Measurements from ENCODE around the gene RGS14.

RGS14 gene

DNA sequence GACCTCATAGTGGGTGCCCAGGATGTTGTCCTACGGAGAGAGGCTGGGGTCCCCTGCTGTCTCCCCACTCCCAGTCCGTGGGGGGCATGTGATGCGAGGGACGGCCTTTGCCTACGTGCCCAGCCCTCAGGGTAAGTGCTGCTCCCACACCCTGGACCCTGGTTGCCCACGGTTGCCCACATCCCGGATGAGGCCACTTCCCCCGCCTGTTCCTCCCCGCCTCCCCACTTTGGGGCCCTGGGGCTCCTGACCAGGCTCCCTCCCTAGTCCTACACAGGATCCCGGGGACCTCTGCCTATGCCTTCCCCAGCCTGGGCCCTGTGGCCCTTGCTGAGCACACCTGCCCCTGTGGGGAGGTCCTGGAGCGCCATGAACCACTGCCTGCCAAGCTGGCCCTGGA is 28.0 kb downstream of the RGS14 start:
- Histone ChIP-seq H3K27me3 (replicated peaks; ENCODE audit: insufficient read depth, low read length) (peaks cover 45% of the 10 kb centered on the region), H3K9me3 (replicated peaks; ENCODE audit: insufficient read depth, low read length) (no peaks in the 10 kb centered on the region), H3F3A (ENCODE audit: insufficient read depth, low read length) (no peaks in the 10 kb centered on the region), H3K9me2 (replicated peaks; ENCODE audit: insufficient read depth, low read length) (no peaks in the 10 kb centered on the region), H3K79me2 (ENCODE audit: low read length) (no peaks in the 10 kb centered on the region), H3K27ac (ENCODE audit: low read length) (no peak overlapping the region), H3K4me1 (ENCODE audit: low read length) (no peaks in the 10 kb centered on the region), H4K20me1 (ENCODE audit: insufficient read depth, low read length) (no peaks in the 10 kb centered on the region), H3K4me3 (ENCODE audit: low read length) (no peak overlapping the region), H2AFZ (ENCODE audit: low read length) (no peak overlapping the region), H3K4me2 (ENCODE audit: low read depth, low read length) (no peak overlapping the region), H3K36me3 (replicated peaks; ENCODE audit: insufficient read depth, low read length) (no peaks in the 10 kb centered on the region), H3K9ac (ENCODE audit: low read length) (no peak overlapping the region)
- TF ChIP-seq EZH2phosphoT487 (IDR thresholded peaks at IDR 0.05; ENCODE audit: low read length) (no peak), EZH2 (optimal IDR thresholded peaks at IDR 0.05; ENCODE audit: low read depth, low read length) (no peak)
- TF ChIP-seq, protein P1, sequence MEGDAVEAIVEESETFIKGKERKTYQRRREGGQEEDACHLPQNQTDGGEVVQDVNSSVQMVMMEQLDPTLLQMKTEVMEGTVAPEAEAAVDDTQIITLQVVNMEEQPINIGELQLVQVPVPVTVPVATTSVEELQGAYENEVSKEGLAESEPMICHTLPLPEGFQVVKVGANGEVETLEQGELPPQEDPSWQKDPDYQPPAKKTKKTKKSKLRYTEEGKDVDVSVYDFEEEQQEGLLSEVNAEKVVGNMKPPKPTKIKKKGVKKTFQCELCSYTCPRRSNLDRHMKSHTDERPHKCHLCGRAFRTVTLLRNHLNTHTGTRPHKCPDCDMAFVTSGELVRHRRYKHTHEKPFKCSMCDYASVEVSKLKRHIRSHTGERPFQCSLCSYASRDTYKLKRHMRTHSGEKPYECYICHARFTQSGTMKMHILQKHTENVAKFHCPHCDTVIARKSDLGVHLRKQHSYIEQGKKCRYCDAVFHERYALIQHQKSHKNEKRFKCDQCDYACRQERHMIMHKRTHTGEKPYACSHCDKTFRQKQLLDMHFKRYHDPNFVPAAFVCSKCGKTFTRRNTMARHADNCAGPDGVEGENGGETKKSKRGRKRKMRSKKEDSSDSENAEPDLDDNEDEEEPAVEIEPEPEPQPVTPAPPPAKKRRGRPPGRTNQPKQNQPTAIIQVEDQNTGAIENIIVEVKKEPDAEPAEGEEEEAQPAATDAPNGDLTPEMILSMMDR (IDR thresholded peaks at IDR 0.05; ENCODE audit: low read length) = no peak
- no peak for DNase-seq

DNA sequence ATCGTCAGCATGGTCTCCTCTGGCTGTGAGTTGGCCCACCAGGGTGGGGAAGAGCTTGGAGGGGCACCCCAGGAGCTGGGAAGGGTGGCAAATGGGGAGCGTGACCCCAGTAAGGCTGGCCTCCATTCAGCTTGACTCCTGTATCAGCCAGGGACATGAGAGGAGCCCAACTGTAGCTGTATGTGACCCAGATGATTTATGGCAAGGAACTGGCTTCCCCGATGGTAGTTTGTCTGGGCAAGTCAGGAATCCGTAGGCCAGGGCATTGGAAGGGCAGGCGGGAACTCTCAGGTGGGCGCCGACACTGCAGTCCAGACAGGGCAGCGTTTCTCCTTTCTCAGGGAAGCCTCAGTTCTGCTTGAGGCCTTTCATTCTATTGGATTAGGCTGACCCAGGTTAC is 28.8 kb downstream of the RGS14 start:
- H3K9ac ChIP-seq (ENCODE audit: low read length) = no peak overlapping the region
- no peak overlapping the region for H3K27ac ChIP-seq (ENCODE audit: low read length)

DNA sequence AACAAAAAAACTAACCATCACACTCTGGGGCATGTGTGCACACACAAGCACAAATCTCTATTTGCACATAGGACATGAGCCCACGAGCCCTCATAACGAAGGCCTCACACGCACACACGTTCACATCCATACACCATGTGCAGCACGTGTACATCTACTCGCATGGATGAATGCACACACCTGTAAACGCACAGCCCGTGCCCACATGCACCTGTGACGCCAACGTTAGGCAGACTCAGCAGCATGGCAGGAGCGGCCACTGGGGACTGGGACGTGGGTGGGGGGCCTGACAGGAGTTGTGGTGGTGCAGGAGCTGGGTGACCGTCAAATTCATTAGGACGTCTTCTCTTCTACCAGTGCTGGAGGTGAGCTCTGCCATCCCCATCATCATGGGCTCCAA is 29.7 kb downstream of the RGS14 start:
- H3K36me3 ChIP-seq (replicated peaks; ENCODE audit: insufficient read depth, low read length) = no peaks in the 10 kb centered on the region
- no peaks in the 10 kb centered on the region for H3K79me2 ChIP-seq (ENCODE audit: low read length)
- H4K20me1 ChIP-seq (ENCODE audit: insufficient read depth, low read length) = no peaks in the 10 kb centered on the region
- no peak for TF ChIP-seq EZH2 (optimal IDR thresholded peaks at IDR 0.05; ENCODE audit: low read depth, low read length)
- no peak overlapping the region for H3K4me3 ChIP-seq (ENCODE audit: low read length)
- no peak overlapping the region for H3K4me2 ChIP-seq (ENCODE audit: low read depth, low read length)
- no peaks in the 10 kb centered on the region for H3K9me3 ChIP-seq (replicated peaks; ENCODE audit: insufficient read depth, low read length)
- peaks cover 45% of the 10 kb centered on the region for H3K27me3 ChIP-seq (replicated peaks; ENCODE audit: insufficient read depth, low read length)
- no peaks in the 10 kb centered on the region for H3F3A ChIP-seq (ENCODE audit: insufficient read depth, low read length)
- no peaks in the 10 kb centered on the region for H3K9me2 ChIP-seq (replicated peaks; ENCODE audit: insufficient read depth, low read length)
- no peak overlapping the region for H2AFZ ChIP-seq (ENCODE audit: low read length)
- H3K4me1 ChIP-seq (ENCODE audit: low read length) = no peaks in the 10 kb centered on the region
- H3K27ac ChIP-seq (ENCODE audit: low read length) = no peak overlapping the region
- no peak for DNase-seq
- no peak overlapping the region for H3K9ac ChIP-seq (ENCODE audit: low read length)

More for the DNA sequence above, 28.8 kb downstream of the RGS14 start:
- no peaks in the 10 kb centered on the region for H3K9me2 ChIP-seq (replicated peaks; ENCODE audit: insufficient read depth, low read length)
- H3K9me3 ChIP-seq (replicated peaks; ENCODE audit: insufficient read depth, low read length) = no peaks in the 10 kb centered on the region
- H3K4me2 ChIP-seq (ENCODE audit: low read depth, low read length) = no peak overlapping the region
- no peaks in the 10 kb centered on the region for H3K36me3 ChIP-seq (replicated peaks; ENCODE audit: insufficient read depth, low read length)
- no peak for DNase-seq
- no peaks in the 10 kb centered on the region for H4K20me1 ChIP-seq (ENCODE audit: insufficient read depth, low read length)
- no peaks in the 10 kb centered on the region for H3F3A ChIP-seq (ENCODE audit: insufficient read depth, low read length)
- H3K27me3 ChIP-seq (replicated peaks; ENCODE audit: insufficient read depth, low read length) = peaks cover 45% of the 10 kb centered on the region
- no peak for TF ChIP-seq EZH2 (optimal IDR thresholded peaks at IDR 0.05; ENCODE audit: low read depth, low read length)
- TF ChIP-seq, protein P1 (IDR thresholded peaks at IDR 0.05; ENCODE audit: low read length) = no peak
- TF ChIP-seq EZH2phosphoT487 (IDR thresholded peaks at IDR 0.05; ENCODE audit: low read length) = no peak
- no peaks in the 10 kb centered on the region for H3K4me1 ChIP-seq (ENCODE audit: low read length)
- no peak overlapping the region for H3K4me3 ChIP-seq (ENCODE audit: low read length)
- H2AFZ ChIP-seq (ENCODE audit: low read length) = no peak overlapping the region
- no peaks in the 10 kb centered on the region for H3K79me2 ChIP-seq (ENCODE audit: low read length)

DNA sequence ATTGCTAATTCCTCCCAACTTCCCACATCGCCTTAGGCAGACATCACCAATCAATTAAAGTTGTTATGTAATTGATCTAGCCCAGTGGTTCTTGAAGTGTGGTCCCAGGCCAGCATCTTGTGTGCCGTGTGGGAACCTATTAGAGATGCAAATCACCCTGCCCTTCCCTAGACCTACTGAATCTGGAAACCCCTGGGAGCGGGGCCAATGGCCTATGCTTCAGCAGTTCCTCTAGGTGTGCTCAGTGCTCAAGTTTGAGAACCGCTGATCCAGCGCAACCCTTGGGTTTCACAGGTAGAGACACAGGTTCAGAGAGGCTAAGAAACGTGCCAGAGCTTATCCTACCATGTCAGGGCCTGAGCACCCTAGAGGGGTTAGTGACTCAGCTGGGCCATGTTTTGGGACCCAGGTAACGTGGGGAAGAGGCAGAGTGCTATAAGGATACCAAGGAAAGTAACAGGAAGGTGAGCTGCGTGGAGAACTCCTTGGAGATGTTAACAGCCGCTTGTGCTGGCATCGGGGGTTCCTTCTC is 30.9 kb downstream of the RGS14 start:
- no peak overlapping the region for H2AFZ ChIP-seq (ENCODE audit: low read length)
- no peaks in the 10 kb centered on the region for H3K9me3 ChIP-seq (replicated peaks; ENCODE audit: insufficient read depth, low read length)
- peaks cover 39% of the 10 kb centered on the region for H3K27me3 ChIP-seq (replicated peaks; ENCODE audit: insufficient read depth, low read length)
- H4K20me1 ChIP-seq (ENCODE audit: insufficient read depth, low read length) = no peaks in the 10 kb centered on the region
- no peaks in the 10 kb centered on the region for H3K79me2 ChIP-seq (ENCODE audit: low read length)
- DNase-seq = no peak
- TF ChIP-seq, protein P1 (IDR thresholded peaks at IDR 0.05; ENCODE audit: low read length) = no peak
- TF ChIP-seq EZH2phosphoT487 (IDR thresholded peaks at IDR 0.05; ENCODE audit: low read length) (no peak), EZH2 (optimal IDR thresholded peaks at IDR 0.05; ENCODE audit: low read depth, low read length) (no peak)
- no peaks in the 10 kb centered on the region for H3K9me2 ChIP-seq (replicated peaks; ENCODE audit: insufficient read depth, low read length)
- no peak overlapping the region for H3K27ac ChIP-seq (ENCODE audit: low read length)
- no peak overlapping the region for H3K9ac ChIP-seq (ENCODE audit: low read length)
- no peak overlapping the region for H3K4me3 ChIP-seq (ENCODE audit: low read length)
- no peaks in the 10 kb centered on the region for H3K36me3 ChIP-seq (replicated peaks; ENCODE audit: insufficient read depth, low read length)
- no peak overlapping the region for H3K4me2 ChIP-seq (ENCODE audit: low read depth, low read length)
- H3F3A ChIP-seq (ENCODE audit: insufficient read depth, low read length) = no peaks in the 10 kb centered on the region
- no peaks in the 10 kb centered on the region for H3K4me1 ChIP-seq (ENCODE audit: low read length)

Data from MM.1S (cell line).